Heart right ventricle (tissue), 16 donors: ENCODE data around the gene IGF2BP3. TPM values are rescaled to one million over a fixed set of nuclear protein-coding genes. Genes with fewer than 3 reads are reported as not detected.

Source experiments
- ATAC-seq, 8 donors: fragments of 200-7000 bp; cut with Tn5 transposase; one replicate each; pipeline ENCODE4 v1.9.1; 2020; ENCODE audit warnings: mild to moderate bottlenecking in 8 of 8, moderate library complexity in 8 of 8, moderate number of reproducible peaks in 1 of 8
- DNase-seq, 2 donors: peaks; one replicate each; pipeline ENCODE4 v3.0.0-alpha.2; 2020
- H3K27ac ChIP-seq, 10 donors: fragments of 200-600 bp; sonication (generic) in 2 of 10; one replicate each; pipeline versions ENCODE4 v1.5.0 to v1.8.0; 2020 to 2022; ENCODE audit warnings: mild to moderate bottlenecking in 3 of 10
- H3K27me3 ChIP-seq, 7 donors: fragments of 200-600 bp; one replicate each; pipeline ENCODE4 v1.8.0; 2021 to 2022; ENCODE audit warnings: mild to moderate bottlenecking in 2 of 7
- H3K36me3 ChIP-seq, 9 donors: fragments of 200-600 bp; sonication (generic) in 1 of 9; one replicate each; pipeline versions ENCODE4 v1.5.0 to v1.8.0; 2020 to 2022; ENCODE audit warnings: mild to moderate bottlenecking in 2 of 9
- H3K4me1 ChIP-seq, 9 donors: fragments of 200-600 bp; sonication (generic) in 1 of 9; one replicate each; pipeline versions ENCODE4 v1.5.0 to v1.8.0; 2020 to 2022; ENCODE audit warnings: mild to moderate bottlenecking in 4 of 9
- H3K4me3 ChIP-seq, 10 donors: fragments of 200-600 bp; sonication (generic) in 2 of 10; one replicate each; pipeline versions ENCODE4 v1.5.0 to v1.8.0; 2020 to 2022; ENCODE audit warnings: mild to moderate bottlenecking in 7 of 10, moderate library complexity in 2 of 10
- H3K9me3 ChIP-seq, 11 donors: fragments of 200-600 bp in 10 of 11; sonication (generic) in 2 of 11; one replicate each; pipeline versions ENCODE4 v1.5.0 to v1.8.0; 2013 to 2022; ENCODE audit warnings: mild to moderate bottlenecking in 2 of 11, control low read depth in 1 of 11, moderate library complexity in 1 of 11
- CTCF ChIP-seq, 9 donors: fragments of 200-600 bp; sonication (generic) in 2 of 9; IDR thresholded peaks; one replicate each; pipeline versions ENCODE4 v1.5.0 to v1.8.0; 2021 to 2022; ENCODE audit warnings: antibody characterized with exemption in 9 of 9, mild to moderate bottlenecking in 5 of 9, moderate library complexity in 1 of 9
- WGBS, 2 donors: extraction: QIAGEN DNeasy Blood & Tissue Kit; methylation state at CpG; one replicate each; pipeline ENCODE4 v1.1.7; 2013; ENCODE audit warnings: inconsistent platforms in 1 of 2; 5-methylcytosine and 5-hydroxymethylcytosine counted together
- intact Hi-C, 10 donors: fragments of 100-400 bp; cut with DNase I; formaldehyde crosslinking; loops; one replicate each; pipeline versions ENCODE4 v1.11.1 to v1.14.2; 2022
- polyA plus RNA-seq, 2 donors: library from polyadenylated mRNA; stranded (reverse); fragments of 200-250 nt; gene quantifications; one replicate each; pipeline ENCODE4 v1.2.3, GENCODE V29; 2013
- total RNA-seq, 10 donors: library from RNA; stranded (reverse); fragmentation: NEBNext Ultra II Directional in 3 of 10; extraction: Animal tissue kit (Norgen Biotek cat#: 25700) in 3 of 10; gene quantifications; one replicate each; pipeline versions ENCODE4 v1.2.1 to v1.2.4, GENCODE V29; 2021 to 2023
- donor health status: Arrhythmogenic right ventricular cardiomyopathy.
- donor health status: ischemic (EF 13 %, LVEDD 7.1; RV severe dilation, severe dysfunction).
- donor health status: healthy with polysubstance abuse.
- donor health status: DM: no; HTN: yes; CAD: no.
- donor health status: DM: no; HTN: no; CAD: no.
- donor health status: ischemic (EF 25% LVEDD 6.9; RV normal size, moderate dysfunction).
- donor health status: ischemic (EF 25% LVEDD 5.7; RV mildly dilated, moderate dysfunction).
- donor health status: healthy.
- donor health status: DM: yes; HTN: yes; CAD: no.
- donor health status: Ischemic cardiomyopathy.
- donor health status: ischemic (EF 35%, LVEDD 5.7; RV mildly dilated, moderate dysfunction).
- donor health status: nonischemic (EF 11% LVEDD 7.7; RV severe dilation, severe dysfunction).
- donor health status: DM: yes; HTN: yes; CAD: no.
- donor health status: PGD.
- donor health status: ischemic (EF 29% LVEDD 5.4; RV normal size, mild dysfunction).
- donor health status: nonischemic (EF 23%, LVEDD 6.1; RV moderate dilation, normal function).

IGF2BP3 gene
- total and polyA plus RNA-seq, 12 donors = 0.16 to 0.60 (median 0.34) TPM; not detected in 8

- no peak for ATAC-seq
- no peak for TF ChIP-seq CTCF (IDR thresholded peaks at IDR 0.05)
- WGBS, 2 donors = 97 to 100% methylated on average over 1 of the region's 1 CpG
These were observed 91.3 kb downstream of the IGF2BP3 start for GRCh38 chr7:23378996-23379395.

GRCh38 chr7:23377134-23377533 is 93.2 kb downstream of the IGF2BP3 start:
- no peak overlapping the region for H3K27ac ChIP-seq
- no peaks in the 10 kb centered on the region for H3K36me3 ChIP-seq
- no peak for DNase-seq
- H3K27me3 ChIP-seq = peaks cover 0 to 6% (median 4%) of the 10 kb centered on the region in 7 donors
- H3K4me3 ChIP-seq = no peak overlapping the region
- no peaks in the 10 kb centered on the region for H3K9me3 ChIP-seq
- no peaks in the 10 kb centered on the region for H3K4me1 ChIP-seq
- 79 to 83% methylated on average over 3 of the region's 3 CpGs for WGBS, 2 donors
- no peak for TF ChIP-seq CTCF (IDR thresholded peaks at IDR 0.05)
- ATAC-seq = no peak
- intact Hi-C loops = no loop called here

More at GRCh38 chr7:23378996-23379395, 91.3 kb downstream of the IGF2BP3 start:
- Histone ChIP-seq H3K4me1 (no peaks in the 10 kb centered on the region), H3K4me3 (no peak overlapping the region), H3K36me3 (no peaks in the 10 kb centered on the region), H3K9me3 (no peaks in the 10 kb centered on the region), H3K27me3 (peaks cover 0 to 6% (median 2%) of the 10 kb centered on the region in 7 donors), H3K27ac (no peak overlapping the region)
- no peak for DNase-seq
- intact Hi-C loops = no loop called here

- Histone ChIP-seq H3K27me3 (peaks cover 0 to 6% (median 0%) of the 10 kb centered on the region in 7 donors), H3K36me3 (no peaks in the 10 kb centered on the region), H3K9me3 (no peaks in the 10 kb centered on the region), H3K4me3 (no peak overlapping the region), H3K27ac (no peak overlapping the region), H3K4me1 (no peaks in the 10 kb centered on the region)
- intact Hi-C loops = no loop called here
- 75 to 78% methylated on average over 6 of the region's 6 CpGs for whole genome bisulfite sequencing, 2 donors
- no peak for TF ChIP-seq CTCF (IDR thresholded peaks at IDR 0.05)
- DNase-seq = no peak
- no peak for ATAC-seq
These were observed 96.9 kb downstream of the IGF2BP3 start for GRCh38 chr7:23373151-23374004.

- intact Hi-C loops = no loop called here
- TF ChIP-seq CTCF (IDR thresholded peaks at IDR 0.05) = no peak
- no peak for ATAC-seq
- Histone ChIP-seq H3K9me3 (no peaks in the 10 kb centered on the region), H3K27me3 (peaks cover 0 to 6% (median 0%) of the 10 kb centered on the region in 7 donors), H3K4me1 (no peaks in the 10 kb centered on the region), H3K36me3 (no peaks in the 10 kb centered on the region), H3K27ac (no peak overlapping the region), H3K4me3 (no peak overlapping the region)
- DNase-seq = no peak
- WGBS, 2 donors = 77 to 80% methylated on average over 4 of the region's 4 CpGs
These were observed 97.7 kb downstream of the IGF2BP3 start for GRCh38 chr7:23372611-23373010.
